Hepatocyte (in vitro differentiated cells): Measurements from ENCODE around the gene ATP8A2. TPM values are rescaled to one million over a fixed set of nuclear protein-coding genes. Genes with fewer than 3 reads are reported as not detected.
"Not testable (repeated sequence)": the region's sequence is repeated elsewhere in the genome, so short reads cannot be mapped to it uniquely, and the experiment has no call there.

Source experiments
- DNase-seq: peaks from one replicate; pipeline ENCODE4 v3.0.0-alpha.2; 2016; ENCODE audit warnings: low spot score
- H2AFZ ChIP-seq: fragments of 200-600 bp; sonication (generic); 2 replicates; pipeline ENCODE4 v1.6.0; 2016; ENCODE audit warnings: antibody characterized with exemption, mild to moderate bottlenecking
- H3K27ac ChIP-seq: fragments of 200-600 bp; sonication (generic); 2 replicates; pipeline ENCODE4 v1.5.1; 2016; ENCODE audit warnings: mild to moderate bottlenecking
- H3K27me3 ChIP-seq: fragments of 200-600 bp; sonication (generic); 2 replicates; pipeline ENCODE4 v1.6.1; 2016
- H3K36me3 ChIP-seq: fragments of 200-600 bp; sonication (generic); replicated peaks from 2 replicates; pipeline ENCODE4 v1.5.1; 2016; ENCODE audit warnings: low read depth; ENCODE audit not compliant: insufficient read depth
- H3K4me1 ChIP-seq: fragments of 200-600 bp; sonication (generic); 2 replicates; pipeline ENCODE4 v1.5.1; 2016; ENCODE audit warnings: mild to moderate bottlenecking, moderate library complexity; ENCODE audit not compliant: insufficient read depth
- H3K4me2 ChIP-seq: fragments of 200-600 bp; sonication (generic); 2 replicates; pipeline ENCODE4 v1.6.0; 2016
- H3K4me3 ChIP-seq: fragments of 200-600 bp; sonication (generic); 2 replicates; pipeline ENCODE4 v1.5.1; 2016; ENCODE audit warnings: mild to moderate bottlenecking
- H3K79me2 ChIP-seq: fragments of 200-600 bp; sonication (generic); 2 replicates; pipeline ENCODE4 v1.6.0; 2017; ENCODE audit warnings: mild to moderate bottlenecking
- H3K9me2 ChIP-seq: fragments of 200-600 bp; sonication (generic); replicated peaks from 2 replicates; pipeline ENCODE4 v1.6.0; 2017; ENCODE audit warnings: mild to moderate bottlenecking; ENCODE audit not compliant: insufficient read depth
- H3K9me3 ChIP-seq: fragments of 200-600 bp; sonication (generic); 2 replicates; pipeline ENCODE4 v1.5.1; 2016; ENCODE audit warnings: low read depth, mild to moderate bottlenecking
- H4K20me1 ChIP-seq: fragments of 200-600 bp; sonication (generic); 2 replicates; pipeline ENCODE4 v1.6.0; 2016; ENCODE audit warnings: mild to moderate bottlenecking; ENCODE audit not compliant: insufficient read depth, poor library complexity, severe bottlenecking
- EZH2 ChIP-seq: fragments of 200-600 bp; sonication (generic); IDR thresholded peaks from 2 replicates; pipeline ENCODE4 v1.6.1; 2016; ENCODE audit warnings: antibody characterized with exemption, mild to moderate bottlenecking, borderline replicate concordance
- EZH2phosphoT487 ChIP-seq: fragments of 200-600 bp; sonication (generic); IDR thresholded peaks from one replicate; pipeline ENCODE4 v1.6.1; 2018; ENCODE audit warnings: antibody characterized with exemption, mild to moderate bottlenecking, low read depth, moderate library complexity; ENCODE audit not compliant: unreplicated experiment, severe bottlenecking
- WGBS: methylation state at CpG from one replicate; pipeline ENCODE4 v1.1.6; 2016; ENCODE audit warnings: low lambda C conversion rate; ENCODE audit errors: missing lambda C conversion rate; 5-methylcytosine and 5-hydroxymethylcytosine counted together
- polyA plus RNA-seq: library from polyadenylated mRNA; unstranded; fragments of >200 nt; fragmentation: Nextera tagmentation; extraction: Ambion mirVana; gene quantifications from 2 replicates; pipeline ENCODE4 v1.2.1, GENCODE V29; 2016
- total RNA-seq: library from RNA; depleted of rRNA; stranded (reverse); fragments of >200 nt; gene quantifications from 2 replicates; pipeline ENCODE4 v1.2.3, GENCODE V29; 2014
- TF ChIP-seq, protein P1 (sequence below): fragments of 200-600 bp; sonication (generic); IDR thresholded peaks from 2 replicates; pipeline ENCODE4 v1.5.1; 2016; ENCODE audit warnings: antibody characterized with exemption, mild to moderate bottlenecking; ENCODE audit not compliant: poor library complexity

Gene ATP8A2
- total and polyA plus RNA-seq, 2 experiments from 2014 or later, result 2.1 to 3.1 TPM

DNA sequence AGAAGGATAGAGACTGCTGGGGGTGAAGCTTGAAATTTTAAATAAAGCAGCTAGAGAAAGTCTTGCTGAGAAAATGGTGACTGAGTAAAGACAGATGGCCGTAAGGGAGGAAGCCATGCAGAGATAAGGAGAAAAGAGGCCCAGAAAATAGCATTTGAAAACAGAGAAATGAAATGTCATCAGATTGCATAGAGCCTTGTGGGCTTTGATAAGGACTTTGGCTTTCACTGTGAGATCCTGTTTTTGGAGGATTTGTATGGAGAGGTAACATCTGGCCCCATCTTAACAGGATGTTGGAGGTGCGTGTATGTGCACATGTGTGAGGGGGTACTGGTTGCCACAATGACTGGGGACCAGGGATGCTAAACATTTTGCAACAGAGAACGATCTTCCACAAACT lies 19.5 kb upstream of the ATP8A2 start:
- H3K4me2 ChIP-seq, result no peak overlapping the region
- no peaks in the 10 kb centered on the region for H3K36me3 ChIP-seq
- no peaks in the 10 kb centered on the region for H3K9me3 ChIP-seq
- 59% methylated on average over 3 of the region's 3 CpGs for WGBS
- TF ChIP-seq, protein P1, sequence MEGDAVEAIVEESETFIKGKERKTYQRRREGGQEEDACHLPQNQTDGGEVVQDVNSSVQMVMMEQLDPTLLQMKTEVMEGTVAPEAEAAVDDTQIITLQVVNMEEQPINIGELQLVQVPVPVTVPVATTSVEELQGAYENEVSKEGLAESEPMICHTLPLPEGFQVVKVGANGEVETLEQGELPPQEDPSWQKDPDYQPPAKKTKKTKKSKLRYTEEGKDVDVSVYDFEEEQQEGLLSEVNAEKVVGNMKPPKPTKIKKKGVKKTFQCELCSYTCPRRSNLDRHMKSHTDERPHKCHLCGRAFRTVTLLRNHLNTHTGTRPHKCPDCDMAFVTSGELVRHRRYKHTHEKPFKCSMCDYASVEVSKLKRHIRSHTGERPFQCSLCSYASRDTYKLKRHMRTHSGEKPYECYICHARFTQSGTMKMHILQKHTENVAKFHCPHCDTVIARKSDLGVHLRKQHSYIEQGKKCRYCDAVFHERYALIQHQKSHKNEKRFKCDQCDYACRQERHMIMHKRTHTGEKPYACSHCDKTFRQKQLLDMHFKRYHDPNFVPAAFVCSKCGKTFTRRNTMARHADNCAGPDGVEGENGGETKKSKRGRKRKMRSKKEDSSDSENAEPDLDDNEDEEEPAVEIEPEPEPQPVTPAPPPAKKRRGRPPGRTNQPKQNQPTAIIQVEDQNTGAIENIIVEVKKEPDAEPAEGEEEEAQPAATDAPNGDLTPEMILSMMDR, result no peak
- no peak for TF ChIP-seq EZH2phosphoT487
- no peak for TF ChIP-seq EZH2
- DNase-seq, result no peak
- H4K20me1 ChIP-seq, result no peaks in the 10 kb centered on the region
- no peak overlapping the region for H3K27ac ChIP-seq
- no peak overlapping the region for H2AFZ ChIP-seq
- no peaks in the 10 kb centered on the region for H3K27me3 ChIP-seq
- no peak overlapping the region for H3K4me3 ChIP-seq
- no peaks in the 10 kb centered on the region for H3K9me2 ChIP-seq
- H3K4me1 ChIP-seq, result no peaks in the 10 kb centered on the region
- no peaks in the 10 kb centered on the region for H3K79me2 ChIP-seq

GRCh38 chr13:25352806-25353205 lies 19.0 kb upstream of the ATP8A2 start:
- Histone ChIP-seq H2AFZ (no peak overlapping the region), H3K36me3 (no peaks in the 10 kb centered on the region), H3K9me3 (no peaks in the 10 kb centered on the region), H3K27ac (no peak overlapping the region), H3K79me2 (no peaks in the 10 kb centered on the region), H3K4me3 (no peak overlapping the region), H4K20me1 (no peaks in the 10 kb centered on the region), H3K27me3 (no peaks in the 10 kb centered on the region), H3K4me2 (no peak overlapping the region), H3K9me2 (no peaks in the 10 kb centered on the region), H3K4me1 (no peaks in the 10 kb centered on the region)
- DNase-seq, result no peak
- TF ChIP-seq, protein P1, result no peak
- no peak for TF ChIP-seq EZH2
- no peak for TF ChIP-seq EZH2phosphoT487
- 77% methylated on average over 4 of the region's 4 CpGs for WGBS

DNA sequence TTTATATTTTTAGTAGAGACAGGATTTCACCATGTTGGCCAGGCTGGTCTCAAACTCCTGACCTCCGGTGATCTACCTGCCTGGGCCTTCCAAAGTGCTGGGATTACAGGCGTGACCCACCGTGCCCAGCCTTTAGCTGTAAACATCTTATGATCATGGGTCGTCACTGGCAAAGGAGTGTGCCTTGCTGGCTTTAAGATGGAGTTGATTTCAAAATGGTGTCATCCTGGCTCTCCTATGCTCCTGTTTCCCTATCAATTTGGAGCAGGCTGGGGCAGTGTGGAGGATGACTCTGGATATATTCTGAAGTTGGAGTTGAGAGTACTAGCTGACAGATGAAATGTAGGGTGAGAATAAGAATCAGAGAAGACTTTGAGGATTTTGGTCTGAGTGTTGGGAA lies 18.4 kb upstream of the ATP8A2 start:
- Histone ChIP-seq H3K9me3 (no peaks in the 10 kb centered on the region), H3K4me1 (no peaks in the 10 kb centered on the region), H3K36me3 (no peaks in the 10 kb centered on the region), H3K9me2 (no peaks in the 10 kb centered on the region), H3K27ac (no peak overlapping the region), H3K79me2 (no peaks in the 10 kb centered on the region), H4K20me1 (no peaks in the 10 kb centered on the region), H3K4me2 (no peak overlapping the region), H3K27me3 (no peaks in the 10 kb centered on the region), H3K4me3 (no peak overlapping the region), H2AFZ (no peak overlapping the region)
- TF ChIP-seq EZH2, result no peak
- TF ChIP-seq, protein P1, result no peak
- TF ChIP-seq EZH2phosphoT487, result no peak
- no peak for DNase-seq
- 90% methylated on average over 4 of the region's 4 CpGs for WGBS

GRCh38 chr13:25354377-25354776 lies 17.4 kb upstream of the ATP8A2 start:
- no peaks in the 10 kb centered on the region for H4K20me1 ChIP-seq
- no peaks in the 10 kb centered on the region for H3K9me3 ChIP-seq
- no peak overlapping the region for H3K27ac ChIP-seq
- TF ChIP-seq EZH2phosphoT487 (no peak), EZH2 (no peak)
- TF ChIP-seq, protein P1, result no peak
- DNase-seq, result no peak
- H3K4me2 ChIP-seq, result no peak overlapping the region
- H3K4me1 ChIP-seq, result no peaks in the 10 kb centered on the region
- H3K79me2 ChIP-seq, result no peaks in the 10 kb centered on the region
- H3K4me3 ChIP-seq, result no peak overlapping the region
- 81% methylated on average over 6 of the region's 6 CpGs for WGBS
- no peaks in the 10 kb centered on the region for H3K36me3 ChIP-seq
- H2AFZ ChIP-seq, result no peak overlapping the region
- H3K9me2 ChIP-seq, result no peaks in the 10 kb centered on the region
- no peaks in the 10 kb centered on the region for H3K27me3 ChIP-seq

GRCh38 chr13:25360443-25360842 lies 11.3 kb upstream of the ATP8A2 start:
- not testable (repeated sequence) for H3K9me3 ChIP-seq, H4K20me1 ChIP-seq, H3K4me1 ChIP-seq, H3K79me2 ChIP-seq, DNase-seq, H3K9me2 ChIP-seq, H3K4me2 ChIP-seq, H3K4me3 ChIP-seq, H3K27ac ChIP-seq, H3K36me3 ChIP-seq, H2AFZ ChIP-seq, H3K27me3 ChIP-seq
- 96% methylated on average over 6 of the region's 6 CpGs for WGBS
